Pancreas (tissue), 10 donors: ENCODE data around the gene NUMB. TPM values are rescaled to one million over a fixed set of nuclear protein-coding genes. Genes with fewer than 3 reads are reported as not detected.

Experiments
- ATAC-seq, 4 donors: fragments of 200-7000 bp; cut with Tn5 transposase; one replicate each; pipeline versions ENCODE4 v1.8.0 to v1.9.1; 2020; ENCODE audit warnings: mild to moderate bottlenecking in 4 of 4, moderate library complexity in 4 of 4
- DNase-seq, 6 donors: peaks; one replicate each; pipeline ENCODE4 v3.0.0-alpha.2; 2020
- FAIRE-seq: peaks from 2 replicates; lab custom pipeline; 2012; peaks lifted over from hg19 to GRCh38; lab: Jason Lieb, UNC
- H3K27ac ChIP-seq, 4 donors: fragments of 200-600 bp; sonication (generic); 1 replicate in 3 of 4; 2 replicates in 1 of 4; pipeline versions ENCODE4 v1.5.0 to v1.8.0; 2020
- H3K27me3 ChIP-seq, 4 donors: fragments of 200-600 bp; one replicate each; pipeline ENCODE4 v1.8.0; 2021
- H3K36me3 ChIP-seq, 3 donors: fragments of 200-600 bp; sonication (generic) in 1 of 3; one replicate each; pipeline versions ENCODE4 v1.5.0 to v1.8.0; 2020 to 2021
- H3K4me1 ChIP-seq, 3 donors: fragments of 200-600 bp; one replicate each; pipeline ENCODE4 v1.8.0; 2021
- H3K4me3 ChIP-seq, 4 donors: fragments of 200-600 bp; sonication (generic) in 2 of 4; one replicate each; pipeline versions ENCODE4 v1.5.0 to v1.8.0; 2020 to 2021
- H3K9me3 ChIP-seq, 4 donors: fragments of 200-600 bp; one replicate each; pipeline ENCODE4 v1.8.0; 2021
- CTCF ChIP-seq, 4 donors: fragments of 200-600 bp; sonication (generic) in 3 of 4; IDR thresholded peaks; one replicate each; pipeline versions ENCODE4 v1.5.0 to v1.8.0; 2021; ENCODE audit warnings: antibody characterized with exemption in 4 of 4
- WGBS, 2 donors: extraction: QIAGEN DNeasy Blood & Tissue Kit; methylation state at CpG; one replicate each; pipeline ENCODE4 v1.1.7; 2013; 5-methylcytosine and 5-hydroxymethylcytosine counted together
- intact Hi-C, 3 donors: fragments of 100-400 bp; cut with DNase I; formaldehyde crosslinking; loops; one replicate each; pipeline versions ENCODE4 v1.11.1 to v1.14.2; 2022
- polyA plus RNA-seq, 2 donors: library from polyadenylated mRNA; stranded (reverse); fragments of 200-250 nt; gene quantifications; one replicate each; pipeline ENCODE4 v1.2.3, GENCODE V29; 2013
- total RNA-seq, 6 donors: library from RNA; stranded (reverse); fragmentation: NEBNext Ultra II Directional in 4 of 6; extraction: Animal tissue kit (Norgen Biotek cat#: 25700) in 4 of 6; gene quantifications; one replicate each; pipeline versions ENCODE4 v1.2.1 to v1.2.4, GENCODE V29; 2021 to 2023
- donor health status: healthy with polysubstance abuse.
- donor health status: DM: no; HTN: no; CAD: no; lungs with moderate emphysema.
- donor health status: DM: no; HTN: no; CAD: no.
- donor health status: control.
- donor health status: control.
- donor health status: Bipolar disorder and iron deficiency.
- donor health status: DM: yes; HTN: yes; CAD: no.
- donor health status: DM: no; HTN: no; CAD: no.
- donor health status: DM: no; HTN: no; CAD: no.
- donor health status: DM: yes; HTN: yes; CAD: no.

NUMB gene
- total and polyA plus RNA-seq, 8 donors, result 23.9 to 53.8 (median 32.5) TPM

DNA sequence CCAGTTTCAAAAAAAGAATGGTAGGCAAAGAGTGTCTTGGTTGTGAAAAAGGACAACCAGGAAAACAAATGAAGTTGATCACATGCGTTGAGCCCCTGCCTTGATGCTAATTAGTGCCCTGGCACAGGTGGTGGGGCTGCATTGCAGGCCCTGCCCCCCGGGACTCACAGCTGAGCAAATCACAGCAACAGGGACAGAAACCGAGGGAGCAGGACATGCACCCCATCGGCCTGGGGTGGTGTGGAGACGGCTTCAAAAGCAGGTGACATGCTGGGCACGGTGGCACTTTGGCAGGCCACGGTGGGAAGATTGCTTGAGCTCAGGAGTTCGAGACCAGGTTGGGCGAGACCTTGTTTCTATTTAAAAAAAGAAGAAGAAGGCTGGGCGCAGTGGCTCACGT is 222.2 kb downstream of the NUMB start:
- H3K36me3 ChIP-seq, result no peaks in the 10 kb centered on the region
- H3K27ac ChIP-seq, result no peak overlapping the region
- 76 to 89% methylated on average over 11 of the region's 11 CpGs for WGBS, 2 donors
- peaks cover 0 to 11% (median 0%) of the 10 kb centered on the region in 4 donors for H3K27me3 ChIP-seq
- H3K4me3 ChIP-seq, result no peak overlapping the region
- H3K9me3 ChIP-seq, result no peaks in the 10 kb centered on the region
- no peak for TF ChIP-seq CTCF (IDR thresholded peaks at IDR 0.05)
- FAIRE-seq (no peak), DNase-seq (no peak), ATAC-seq (no peak)
- intact Hi-C loops, result no loop called here
- H3K4me1 ChIP-seq, result peaks cover 0 to 10% (median 7%) of the 10 kb centered on the region in 3 donors

- peaks cover 0 to 10% (median 7%) of the 10 kb centered on the region in 3 donors for H3K4me1 ChIP-seq
- peaks cover 0 to 11% (median 0%) of the 10 kb centered on the region in 4 donors for H3K27me3 ChIP-seq
- ATAC-seq (no peak), DNase-seq (no peak), FAIRE-seq (no peak)
- no peak overlapping the region for H3K27ac ChIP-seq
- WGBS, 2 donors, result 73 to 78% methylated on average over 6 of the region's 6 CpGs
- intact Hi-C loops, result no loop called here
- no peaks in the 10 kb centered on the region for H3K36me3 ChIP-seq
- TF ChIP-seq CTCF (IDR thresholded peaks at IDR 0.05), result no peak
- H3K9me3 ChIP-seq, result no peaks in the 10 kb centered on the region
- H3K4me3 ChIP-seq, result no peak overlapping the region
These were observed 222.7 kb downstream of the NUMB start for GRCh38 chr14:73235531-73236155.

GRCh38 chr14:73234586-73235394 is 223.6 kb downstream of the NUMB start:
- WGBS, 2 donors, result 71 to 77% methylated on average over 11 of the region's 11 CpGs
- H3K27ac ChIP-seq, result no peak overlapping the region

DNA sequence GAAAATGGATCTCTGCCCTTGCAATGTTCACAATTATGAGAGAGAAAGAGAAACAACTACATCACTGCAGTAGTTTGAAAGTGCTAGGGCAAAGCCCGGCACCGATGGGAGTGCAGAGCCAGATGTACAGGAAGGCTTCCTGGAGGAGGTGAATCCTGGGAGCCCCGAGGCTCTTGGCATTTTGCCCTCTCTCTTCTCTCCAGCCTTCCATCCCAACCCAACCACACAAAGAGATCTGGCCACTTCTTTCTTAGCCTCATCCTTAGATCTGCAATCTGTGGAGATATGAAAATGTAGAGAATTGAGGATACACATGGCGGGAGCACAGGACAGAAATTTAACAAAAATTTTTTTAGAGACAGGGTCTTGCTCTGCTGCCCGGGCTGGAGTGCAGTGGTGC is 224.3 kb downstream of the NUMB start:
- TF ChIP-seq CTCF (IDR thresholded peaks at IDR 0.05), result no peak
- H3K4me3 ChIP-seq, result no peak overlapping the region
- 75 to 78% methylated on average over 5 of the region's 5 CpGs for WGBS, 2 donors
- no peak for FAIRE-seq
- H3K36me3 ChIP-seq, result no peaks in the 10 kb centered on the region
- intact Hi-C loops, result no loop called here
- no peak for DNase-seq
- no peak for ATAC-seq
- H3K27me3 ChIP-seq, result peaks cover 0 to 11% (median 0%) of the 10 kb centered on the region in 4 donors
- H3K27ac ChIP-seq, result no peak overlapping the region
- H3K9me3 ChIP-seq, result no peaks in the 10 kb centered on the region
- H3K4me1 ChIP-seq, result peaks cover 0 to 10% (median 7%) of the 10 kb centered on the region in 3 donors

More at GRCh38 chr14:73234586-73235394, 223.6 kb downstream of the NUMB start:
- FAIRE-seq (no peak), DNase-seq (no peak), ATAC-seq (no peak)
- intact Hi-C loops, result no loop called here
- no peak for TF ChIP-seq CTCF (IDR thresholded peaks at IDR 0.05)
- H3K9me3 ChIP-seq, result no peaks in the 10 kb centered on the region
- H3K27me3 ChIP-seq, result peaks cover 0 to 11% (median 0%) of the 10 kb centered on the region in 4 donors
- H3K4me1 ChIP-seq, result peaks cover 0 to 10% (median 6%) of the 10 kb centered on the region in 3 donors
- H3K36me3 ChIP-seq, result no peaks in the 10 kb centered on the region
- no peak overlapping the region for H3K4me3 ChIP-seq
